IPS-20b (cell line): ENCODE data around the gene RFESD.

Experiments
- H3K27ac ChIP-seq: one replicate; pipeline ENCODE4 v1.5.1; 2013; ENCODE audit warnings: low read length
- H3K27me3 ChIP-seq: 2 replicates; pipeline ENCODE4 v1.6.1; 2013; ENCODE audit warnings: mild to moderate bottlenecking, low read length, inconsistent platforms; ENCODE audit not compliant: insufficient read depth
- H3K36me3 ChIP-seq: 2 replicates; pipeline ENCODE4 v1.6.1; 2013; ENCODE audit warnings: low read depth, mild to moderate bottlenecking, inconsistent platforms, low read length, moderate library complexity; ENCODE audit not compliant: insufficient read depth
- H3K4me1 ChIP-seq: 2 replicates; pipeline ENCODE4 v1.6.1; 2013; ENCODE audit warnings: mild to moderate bottlenecking, control low read depth, inconsistent platforms, low read length, moderate library complexity; ENCODE audit not compliant: insufficient read depth
- H3K4me3 ChIP-seq: 2 replicates; pipeline ENCODE4 v1.5.1; 2013; ENCODE audit warnings: mild to moderate bottlenecking, low read length, inconsistent platforms
- H3K9ac ChIP-seq: 2 replicates; pipeline ENCODE4 v1.6.1; 2013; ENCODE audit warnings: low read depth, mild to moderate bottlenecking, inconsistent platforms, low read length, moderate library complexity
- H3K9me3 ChIP-seq: 2 replicates; pipeline ENCODE4 v1.6.1; 2013; ENCODE audit warnings: mild to moderate bottlenecking, low read depth, low read length, inconsistent platforms; ENCODE audit not compliant: insufficient read depth

RFESD gene

DNA sequence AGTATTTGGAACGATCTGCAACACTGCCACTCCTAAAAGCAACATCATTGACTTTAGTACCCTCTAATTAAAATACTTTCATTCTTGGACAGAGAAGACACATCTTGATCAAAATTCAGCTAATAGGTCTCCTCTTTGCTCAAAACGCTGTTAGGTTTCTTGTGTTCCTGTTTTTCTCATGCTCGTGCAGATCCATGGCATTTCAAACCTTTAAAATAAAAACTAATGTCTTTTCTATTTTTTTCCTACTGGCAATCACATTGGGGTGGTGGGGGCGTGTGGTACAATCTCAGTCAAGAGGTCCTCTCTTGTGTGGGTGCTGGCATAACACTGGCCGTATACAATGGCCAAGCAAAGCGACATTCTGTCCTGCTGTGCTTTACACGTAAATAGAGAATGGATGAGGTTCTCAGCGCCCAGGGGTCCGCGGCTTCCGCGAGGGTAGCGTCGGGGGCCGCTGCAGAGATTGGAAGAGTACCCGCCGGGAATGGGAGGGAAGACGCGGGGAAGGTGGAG lies 27.0 kb upstream of the RFESD start:
- Histone ChIP-seq H3K36me3 (no peaks in the 10 kb centered on the region), H3K9me3 (no peaks in the 10 kb centered on the region), H3K4me3 (peak overlapping the region; percentile 66), H3K9ac (no peak overlapping the region; the same call in 1 of the 2 replicates), H3K27ac (no peak overlapping the region), H3K27me3 (peaks cover 66% of the 10 kb centered on the region), H3K4me1 (peaks cover 4% of the 10 kb centered on the region; the same call in 1 of the 2 replicates)

- no peak within 1 kb of the TSS; the same call in 1 of the 2 replicates for H3K9ac ChIP-seq
- no peaks in the 10 kb centered on the region for H3K36me3 ChIP-seq
- H3K27ac ChIP-seq, result no peak within 1 kb of the TSS
- peaks cover 4% of the 10 kb centered on the region; the same call in 1 of the 2 replicates for H3K4me1 ChIP-seq
- H3K27me3 ChIP-seq, result peaks cover 66% of the 10 kb centered on the region
- no peaks in the 10 kb centered on the region for H3K9me3 ChIP-seq
- peak within 1 kb of the TSS; percentile 66 for H3K4me3 ChIP-seq
Observed at GRCh38 chr5:95620030-95620869, 26.3 kb upstream of the RFESD start, which contains the start of gene GPR150. TSS of gene GPR150 (plus strand) at chr5:95620087. CDS start at chr5:95620276, 189 bp downstream.

DNA sequence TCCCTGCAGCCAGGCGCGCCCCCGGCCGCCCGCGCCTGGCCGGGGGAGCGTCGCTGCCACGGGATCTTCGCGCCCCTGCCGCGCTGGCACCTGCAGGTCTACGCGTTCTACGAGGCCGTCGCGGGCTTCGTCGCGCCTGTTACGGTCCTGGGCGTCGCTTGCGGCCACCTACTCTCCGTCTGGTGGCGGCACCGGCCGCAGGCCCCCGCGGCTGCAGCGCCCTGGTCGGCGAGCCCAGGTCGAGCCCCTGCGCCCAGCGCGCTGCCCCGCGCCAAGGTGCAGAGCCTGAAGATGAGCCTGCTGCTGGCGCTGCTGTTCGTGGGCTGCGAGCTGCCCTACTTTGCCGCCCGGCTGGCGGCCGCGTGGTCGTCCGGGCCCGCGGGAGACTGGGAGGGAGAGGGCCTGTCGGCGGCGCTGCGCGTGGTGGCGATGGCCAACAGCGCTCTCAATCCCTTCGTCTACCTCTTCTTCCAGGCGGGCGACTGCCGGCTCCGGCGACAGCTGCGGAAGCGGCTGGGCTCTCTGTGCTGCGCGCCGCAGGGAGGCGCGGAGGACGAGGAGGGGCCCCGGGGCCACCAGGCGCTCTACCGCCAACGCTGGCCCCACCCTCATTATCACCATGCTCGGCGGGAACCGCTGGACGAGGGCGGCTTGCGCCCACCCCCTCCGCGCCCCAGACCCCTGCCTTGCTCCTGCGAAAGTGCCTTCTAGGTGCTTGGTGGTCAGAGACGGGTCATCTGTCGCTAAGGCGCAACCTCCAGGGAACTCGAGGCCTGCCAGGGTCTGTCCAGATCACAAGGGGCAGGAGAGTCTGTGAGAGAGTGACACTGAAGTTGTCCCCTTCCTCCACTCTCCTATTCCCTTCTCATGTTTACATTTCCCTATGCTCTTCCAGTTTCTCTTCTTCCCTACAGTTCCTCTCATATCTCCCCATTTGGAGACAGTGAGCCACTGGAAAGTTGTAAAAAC lies 25.4 kb upstream of the RFESD start:
- H3K9ac ChIP-seq, result no peak overlapping the region
- peak overlapping the region; percentile 62 for H3K4me3 ChIP-seq
- H3K36me3 ChIP-seq, result no peaks in the 10 kb centered on the region
- no peak overlapping the region for H3K27ac ChIP-seq
- H3K9me3 ChIP-seq, result no peaks in the 10 kb centered on the region
- peaks cover 66% of the 10 kb centered on the region for H3K27me3 ChIP-seq
- peaks cover 4% of the 10 kb centered on the region; the same call in 1 of the 2 replicates for H3K4me1 ChIP-seq

DNA sequence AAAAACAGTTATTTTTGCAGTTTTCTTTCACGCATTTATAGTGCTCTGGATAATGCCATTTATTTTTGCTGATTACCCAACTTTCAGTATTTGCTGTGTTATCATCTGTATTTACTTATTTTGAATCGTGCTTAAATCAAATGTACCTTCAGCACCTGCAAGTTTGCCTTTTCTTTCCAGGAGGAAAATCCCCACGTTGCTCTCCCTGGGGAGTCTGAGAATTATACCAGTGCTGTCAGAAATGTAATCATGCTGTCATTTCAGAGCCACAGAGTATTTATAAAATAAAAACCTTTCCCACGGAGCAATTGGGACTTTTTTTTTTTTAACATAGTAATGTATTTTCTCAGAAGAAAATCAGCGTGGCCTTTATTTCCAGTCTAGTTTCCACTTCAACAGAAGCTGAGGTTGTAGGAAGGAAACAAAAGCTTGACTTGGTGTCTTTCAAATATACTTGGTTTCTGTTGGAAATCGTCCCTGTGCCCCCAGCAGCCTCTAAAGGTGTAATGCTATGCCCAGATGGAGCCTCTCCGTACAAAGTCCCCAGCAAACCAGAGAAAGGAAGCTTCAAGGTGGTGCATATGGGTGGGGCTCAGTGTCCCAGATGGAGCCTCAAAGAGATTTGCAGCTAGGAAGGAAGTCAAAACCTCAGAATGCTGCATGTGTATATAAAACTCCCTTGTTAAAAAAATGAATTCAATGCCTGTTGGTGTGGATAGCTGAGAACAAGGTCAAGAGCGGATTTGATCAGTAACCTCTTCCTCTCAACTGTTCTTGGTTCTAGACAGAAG lies 24.5 kb upstream of the RFESD start:
- Histone ChIP-seq H3K27ac (no peak overlapping the region), H3K4me1 (peaks cover 4% of the 10 kb centered on the region; the same call in 1 of the 2 replicates), H3K36me3 (no peaks in the 10 kb centered on the region), H3K27me3 (peaks cover 66% of the 10 kb centered on the region), H3K9ac (no peak overlapping the region), H3K9me3 (no peaks in the 10 kb centered on the region), H3K4me3 (peak overlapping the region; percentile 62)

- Histone ChIP-seq H3K4me1 (peaks cover 4% of the 10 kb centered on the region; the same call in 1 of the 2 replicates), H3K36me3 (no peaks in the 10 kb centered on the region), H3K27me3 (peaks cover 55% of the 10 kb centered on the region), H3K27ac (no peak overlapping the region), H3K9ac (no peak overlapping the region), H3K4me3 (no peak overlapping the region), H3K9me3 (peaks cover 6% of the 10 kb centered on the region)
Observed at GRCh38 chr5:95623706-95624105, 22.9 kb upstream of the RFESD start.

GRCh38 chr5:95624368-95624767 lies 22.2 kb upstream of the RFESD start:
- Histone ChIP-seq H3K27ac (no peak overlapping the region), H3K9me3 (peaks cover 13% of the 10 kb centered on the region), H3K36me3 (no peaks in the 10 kb centered on the region), H3K4me1 (peaks cover under 1% of the 10 kb centered on the region; the same call in 1 of the 2 replicates), H3K9ac (no peak overlapping the region), H3K27me3 (peaks cover 48% of the 10 kb centered on the region), H3K4me3 (no peak overlapping the region)

GRCh38 chr5:95626701-95627100 lies 19.9 kb upstream of the RFESD start:
- Histone ChIP-seq H3K4me1 (no peaks in the 10 kb centered on the region; the same call in 1 of the 2 replicates), H3K9me3 (peaks cover 15% of the 10 kb centered on the region), H3K27me3 (peaks cover 25% of the 10 kb centered on the region), H3K27ac (no peak overlapping the region), H3K9ac (no peak overlapping the region), H3K4me3 (no peak overlapping the region), H3K36me3 (no peaks in the 10 kb centered on the region)

- H3K36me3 ChIP-seq, result no peaks in the 10 kb centered on the region
- no peak overlapping the region for H3K27ac ChIP-seq
- no peaks in the 10 kb centered on the region for H3K4me1 ChIP-seq
- H3K9ac ChIP-seq, result no peak overlapping the region
- H3K27me3 ChIP-seq, result peaks cover 10% of the 10 kb centered on the region
- no peak overlapping the region for H3K4me3 ChIP-seq
- H3K9me3 ChIP-seq, result peaks cover 15% of the 10 kb centered on the region
Observed at GRCh38 chr5:95627971-95628810, 18.4 kb upstream of the RFESD start.

GRCh38 chr5:95628933-95629332 lies 17.6 kb upstream of the RFESD start:
- Histone ChIP-seq H3K36me3 (no peaks in the 10 kb centered on the region), H3K9ac (no peak overlapping the region), H3K4me3 (no peak overlapping the region), H3K4me1 (no peaks in the 10 kb centered on the region), H3K9me3 (peaks cover 15% of the 10 kb centered on the region), H3K27me3 (peaks cover 3% of the 10 kb centered on the region), H3K27ac (no peak overlapping the region)

DNA sequence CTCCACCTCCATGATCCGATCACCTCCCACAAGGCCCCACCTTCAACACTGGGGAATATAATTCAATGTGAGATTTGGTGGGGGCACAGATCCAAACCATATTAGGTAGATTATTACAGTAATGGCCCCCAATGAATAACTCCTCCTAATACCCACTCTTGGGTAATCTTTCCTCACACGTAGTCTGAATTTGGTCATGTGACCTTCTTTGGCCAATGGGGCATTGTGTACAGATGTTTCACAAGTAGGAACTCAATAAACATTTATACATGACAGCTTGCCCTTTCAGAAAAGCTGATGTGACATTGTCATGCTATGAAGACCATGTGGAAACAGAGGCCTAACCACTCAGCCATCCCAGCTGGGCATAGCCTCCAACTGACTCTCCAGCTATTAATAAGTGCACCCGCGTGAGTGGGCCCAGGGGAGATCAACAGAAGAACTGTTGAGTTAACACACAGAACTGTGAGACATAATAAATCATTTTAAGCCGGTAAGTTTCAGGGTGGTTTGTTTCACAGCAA lies 16.1 kb upstream of the RFESD start:
- peaks cover 15% of the 10 kb centered on the region for H3K9me3 ChIP-seq
- no peak overlapping the region for H3K4me3 ChIP-seq
- H3K27ac ChIP-seq, result no peak overlapping the region

More for the DNA sequence above, 16.1 kb upstream of the RFESD start:
- Histone ChIP-seq H3K9ac (no peak overlapping the region), H3K36me3 (no peaks in the 10 kb centered on the region), H3K4me1 (no peaks in the 10 kb centered on the region), H3K27me3 (no peaks in the 10 kb centered on the region)
